Myocyte (in vitro differentiated cells): Measurements from ENCODE around the gene ZFYVE19. TPM values are rescaled to one million over a fixed set of nuclear protein-coding genes. Genes with fewer than 3 reads are reported as not detected.
A peak's percentile ranks its signal among the peaks of the same experiment; 100 is the strongest.

Experiments
- DNase-seq: peaks from one replicate; pipeline ENCODE4 v3.0.0-alpha.2; 2012; ENCODE audit warnings: low read depth
- total RNA-seq: library from RNA; depleted of rRNA; stranded (reverse); fragments of >200 nt; gene quantifications from 2 replicates; pipeline ENCODE4 v1.2.3, GENCODE V29; 2014

The ZFYVE19 gene
- total RNA-seq, 1 donor from 2014 or later: 24.3 TPM

DNA sequence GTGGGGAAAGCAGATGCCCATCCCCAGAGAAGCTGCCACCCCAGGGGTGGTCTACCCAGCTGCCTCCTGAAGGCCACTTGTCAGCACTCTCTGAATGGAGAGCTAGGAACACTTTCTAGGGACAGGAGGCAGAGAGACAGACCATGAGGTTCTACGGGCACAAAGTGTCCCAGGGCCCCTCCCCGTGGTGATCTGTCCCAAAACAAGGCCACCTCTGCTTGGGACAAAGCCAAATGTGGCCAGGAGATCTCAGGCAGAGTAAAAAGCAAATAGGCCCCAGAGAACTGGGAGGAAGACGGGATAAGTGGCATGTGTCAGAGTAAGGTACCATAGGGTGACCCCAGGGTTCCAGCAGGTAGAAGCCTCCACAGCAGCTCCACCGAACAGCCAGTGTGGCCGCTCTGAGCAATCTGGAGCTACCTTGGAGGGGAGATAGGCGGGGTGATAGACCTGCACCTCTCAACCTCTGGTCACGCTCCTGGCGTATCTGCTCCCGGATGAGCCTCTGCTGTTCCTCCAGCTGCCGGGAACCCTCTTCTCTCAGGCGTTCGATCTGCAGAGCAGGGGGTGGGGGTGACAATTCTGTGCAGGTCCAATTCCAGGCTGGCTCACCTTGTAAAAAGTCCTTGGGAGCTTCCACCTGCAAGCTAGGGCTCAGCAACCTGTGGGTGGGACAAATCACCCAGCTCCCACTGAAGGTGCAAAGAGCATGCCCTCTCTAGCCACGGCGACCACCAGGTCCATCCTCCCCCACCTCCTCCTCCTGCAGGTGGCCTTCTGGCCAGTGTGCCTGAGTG lies 31.0 kb upstream of the ZFYVE19 start:
- DNase-seq: no peak

DNA sequence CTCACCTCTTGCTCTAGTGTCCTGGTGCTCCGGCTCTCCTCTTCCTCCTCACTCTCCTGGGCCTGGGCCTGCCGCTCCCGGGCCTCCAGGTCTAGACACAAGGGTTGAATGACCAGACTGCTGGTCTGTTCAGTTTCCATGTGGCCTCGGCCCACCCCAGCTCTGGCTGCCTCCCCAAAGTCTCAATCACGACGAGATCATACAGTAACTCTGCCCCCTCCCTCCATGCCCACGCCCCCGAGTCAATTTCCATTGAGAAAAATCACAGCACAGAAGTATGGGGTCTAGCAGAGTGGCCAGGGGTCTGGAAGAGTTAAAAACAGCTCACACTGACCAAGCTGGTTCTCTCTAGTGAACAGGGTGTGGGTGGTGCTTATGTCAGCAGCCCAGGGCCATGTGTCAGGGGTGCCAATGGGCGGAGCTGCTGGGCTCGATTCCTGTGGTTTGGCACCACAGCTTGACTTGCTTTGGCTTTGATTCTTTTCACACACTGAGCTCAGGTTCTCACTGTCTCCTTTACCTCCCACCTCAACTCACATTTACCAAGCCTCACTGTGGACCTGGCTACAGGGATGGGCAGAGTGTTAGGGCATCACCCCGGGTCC lies 30.2 kb upstream of the ZFYVE19 start:
- peak; percentile 91 for DNase-seq

DNA sequence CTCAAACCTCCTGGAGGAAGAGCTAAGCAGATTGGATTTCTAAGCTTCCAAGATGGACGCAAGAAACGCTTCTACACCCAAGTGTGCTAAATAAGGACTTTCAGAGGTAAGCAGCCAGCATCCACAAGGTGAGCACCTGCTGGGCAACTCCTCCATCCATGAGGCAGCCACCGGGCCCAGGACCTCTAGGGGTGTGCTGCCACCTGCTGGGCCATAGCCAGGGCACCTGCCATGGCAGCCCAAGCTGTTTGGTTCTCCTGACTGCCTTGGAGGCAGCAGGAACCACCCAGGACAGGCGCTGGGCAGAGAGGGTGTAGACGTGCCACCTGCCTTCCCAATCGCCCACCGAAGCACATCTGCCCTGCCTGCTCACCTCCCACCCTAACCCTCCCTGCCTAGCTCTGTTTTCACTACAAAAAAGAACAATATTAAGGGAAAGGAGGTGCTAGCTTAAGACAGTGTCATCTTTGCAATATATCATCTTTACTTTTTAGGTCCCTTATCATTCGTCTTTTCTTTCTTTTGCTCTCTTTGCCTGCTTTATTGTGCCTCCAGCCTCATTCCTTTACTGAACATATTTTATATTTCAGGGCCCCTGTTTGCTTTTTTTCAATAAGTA lies 24.2 kb upstream of the ZFYVE19 start:
- no peak for DNase-seq

DNA sequence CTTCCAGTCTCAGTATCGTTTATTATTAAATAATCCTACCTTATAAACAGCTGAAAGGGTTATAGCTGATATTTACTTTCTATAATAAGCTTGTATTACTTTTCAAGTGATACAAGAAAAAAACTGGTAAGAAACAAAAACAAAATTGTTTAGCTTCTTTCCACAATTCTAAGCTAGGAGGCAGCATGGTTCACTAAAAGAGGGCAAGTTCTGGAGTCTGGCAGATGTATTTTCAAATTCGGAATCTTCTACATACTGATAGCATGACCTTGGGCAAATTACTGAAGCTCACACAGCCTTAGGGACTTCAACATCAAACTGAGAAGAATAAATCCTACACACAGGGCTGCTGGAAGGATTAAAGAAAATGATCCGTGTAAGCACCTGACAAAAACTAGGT lies 21.7 kb upstream of the ZFYVE19 start:
- DNase-seq: no peak

DNA sequence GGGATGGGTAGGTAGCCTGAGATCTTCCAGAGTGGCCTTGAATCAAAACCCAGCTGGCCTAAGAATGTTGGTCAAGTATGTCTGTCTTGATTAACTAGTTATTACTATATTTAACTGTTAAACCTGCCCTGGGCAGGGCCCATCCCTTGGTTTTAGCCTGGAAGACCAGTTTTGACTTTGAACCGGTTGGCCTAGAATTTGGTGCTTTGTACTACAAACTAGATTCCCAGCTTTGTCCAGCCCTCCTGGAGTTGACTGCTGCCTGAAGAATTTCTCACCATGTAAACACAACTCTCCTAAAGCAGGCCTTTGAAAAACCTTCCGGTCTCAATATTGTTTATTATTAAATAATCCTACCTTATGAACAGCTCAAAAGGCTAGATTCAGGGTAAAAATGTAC lies 21.1 kb upstream of the ZFYVE19 start:
- no peak for DNase-seq

DNA sequence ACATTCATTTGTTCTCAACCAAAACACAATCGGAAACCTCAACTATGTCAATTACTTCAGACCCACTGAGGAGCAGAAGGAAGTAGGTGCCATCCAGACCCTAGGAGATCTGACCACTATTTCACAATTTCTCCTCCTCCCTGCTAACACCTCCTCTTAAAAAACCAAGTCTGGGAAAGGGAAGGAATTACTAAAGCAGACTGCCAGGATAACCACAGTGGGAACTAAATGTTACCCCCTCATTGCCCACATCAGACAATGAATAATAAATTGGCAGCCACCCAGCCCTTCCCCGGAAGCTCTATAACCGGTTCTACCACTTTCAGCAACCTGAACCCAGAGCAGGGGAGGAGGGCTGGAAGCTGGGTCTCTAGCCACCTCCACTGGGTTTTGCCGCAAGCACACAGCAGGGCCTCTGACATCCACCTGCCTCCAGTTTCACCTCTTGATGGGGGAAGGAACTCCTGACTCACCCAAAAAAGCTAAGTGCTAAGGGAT lies 19.5 kb upstream of the ZFYVE19 start:
- DNase-seq: peak; percentile 69

GRCh38 chr15:40787991-40788390 lies 18.9 kb upstream of the ZFYVE19 start:
- DNase-seq: no peak

GRCh38 chr15:40789119-40789518 lies 17.8 kb upstream of the ZFYVE19 start:
- DNase-seq: no peak

GRCh38 chr15:40789999-40790398 lies 16.9 kb upstream of the ZFYVE19 start:
- no peak for DNase-seq

DNA sequence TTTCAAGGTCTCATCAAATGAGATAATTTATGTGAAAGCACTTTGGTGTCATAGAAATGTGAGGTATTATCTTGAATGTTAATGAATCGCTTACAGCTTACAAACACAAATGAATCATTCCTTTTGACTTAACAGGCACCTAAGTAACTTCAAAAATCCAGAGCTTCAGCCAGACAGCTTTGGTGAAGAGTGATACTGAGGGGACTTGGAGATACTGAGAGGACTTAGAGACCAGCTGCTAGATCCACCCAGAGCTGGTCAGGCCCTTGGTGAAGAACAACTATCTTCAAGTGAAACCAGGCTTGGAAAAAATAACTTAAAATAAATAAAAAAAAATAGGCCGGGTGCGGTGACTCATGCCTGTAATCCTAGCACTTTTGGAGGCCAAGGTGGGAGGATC lies 16.2 kb upstream of the ZFYVE19 start:
- no peak for DNase-seq

DNA sequence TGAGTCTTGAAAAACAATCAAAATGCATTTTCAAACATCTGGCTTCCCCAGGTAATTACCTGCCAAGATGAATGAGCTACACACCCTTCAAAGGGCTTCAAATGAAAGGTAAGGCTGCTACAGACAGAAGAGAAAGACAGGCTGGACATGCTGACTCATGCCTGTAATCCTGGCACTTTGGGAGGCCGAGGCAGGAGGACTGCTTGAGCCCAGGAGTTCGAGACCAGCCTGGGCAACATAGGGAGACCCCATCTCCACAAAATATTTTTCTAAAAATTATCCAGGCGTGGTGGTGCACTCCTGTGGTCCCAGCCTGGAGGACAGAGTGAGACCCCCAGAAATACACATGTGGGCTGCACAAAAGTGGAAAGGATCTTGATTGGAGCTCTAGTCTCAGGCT lies 14.5 kb upstream of the ZFYVE19 start:
- no peak for DNase-seq

GRCh38 chr15:40793216-40793989 lies 13.5 kb upstream of the ZFYVE19 start:
- peak; percentile 57 for DNase-seq

GRCh38 chr15:40796041-40796440 lies 10.8 kb upstream of the ZFYVE19 start:
- DNase-seq: no peak

DNA sequence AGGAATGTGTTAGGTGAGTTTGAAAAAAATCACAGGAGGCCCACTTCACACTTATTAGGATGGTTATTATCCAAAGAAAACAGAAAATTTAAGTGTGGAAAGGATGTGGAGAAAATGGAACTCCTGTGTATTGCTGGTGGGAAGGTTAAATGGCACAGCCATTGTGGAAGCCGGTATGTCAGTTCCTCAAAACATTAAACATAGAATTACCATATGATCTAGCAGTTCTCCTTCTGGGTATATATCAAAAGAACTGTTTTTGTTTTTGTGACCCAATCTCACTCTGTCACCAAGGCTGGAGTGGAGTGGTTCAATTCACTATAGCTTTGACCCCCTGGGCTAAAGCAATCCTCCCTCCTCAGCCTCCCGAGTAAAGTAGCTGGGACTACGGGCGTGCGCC lies 10.4 kb upstream of the ZFYVE19 start:
- DNase-seq: no peak

DNA sequence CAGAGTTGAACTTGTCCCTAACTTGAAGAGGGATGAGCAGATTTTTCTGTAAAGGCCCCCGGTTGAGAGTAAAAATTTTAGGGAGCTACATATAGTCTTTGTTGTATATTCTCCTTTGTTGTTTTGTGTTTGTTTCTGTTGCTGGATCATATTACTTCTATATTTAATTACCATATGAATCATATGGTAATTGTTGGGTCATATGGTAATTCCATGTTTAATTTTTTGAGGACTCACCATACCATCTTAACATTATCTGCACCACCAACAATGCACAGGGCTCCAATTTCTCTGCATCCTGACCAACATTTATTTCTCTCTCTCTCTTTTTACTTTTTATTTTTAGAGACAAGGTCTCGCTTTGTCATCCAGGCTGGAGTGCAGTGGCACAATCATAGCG lies 7.4 kb upstream of the ZFYVE19 start:
- DNase-seq: no peak

GRCh38 chr15:40803076-40803475 lies 3.8 kb upstream of the ZFYVE19 start:
- DNase-seq: no peak

DNA sequence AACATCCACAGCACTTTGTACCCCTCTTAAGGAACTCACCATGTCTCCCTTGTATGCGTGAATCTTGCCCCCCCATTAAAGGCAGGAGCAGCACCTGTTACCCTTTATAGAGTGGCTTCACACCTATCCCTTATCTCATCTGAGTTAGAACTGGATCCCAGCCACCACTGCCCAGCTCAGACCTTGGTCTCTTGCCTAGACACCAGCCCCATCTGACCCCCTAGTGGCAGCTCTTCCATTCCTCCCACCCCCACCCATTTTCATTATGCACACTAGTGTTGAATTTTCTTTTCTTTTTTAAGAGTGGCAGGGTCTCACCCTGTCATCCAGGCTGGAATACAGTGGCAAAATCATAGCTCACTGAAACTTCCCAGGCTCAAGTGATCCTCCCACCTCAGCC lies 3.2 kb upstream of the ZFYVE19 start:
- no peak for DNase-seq

DNA sequence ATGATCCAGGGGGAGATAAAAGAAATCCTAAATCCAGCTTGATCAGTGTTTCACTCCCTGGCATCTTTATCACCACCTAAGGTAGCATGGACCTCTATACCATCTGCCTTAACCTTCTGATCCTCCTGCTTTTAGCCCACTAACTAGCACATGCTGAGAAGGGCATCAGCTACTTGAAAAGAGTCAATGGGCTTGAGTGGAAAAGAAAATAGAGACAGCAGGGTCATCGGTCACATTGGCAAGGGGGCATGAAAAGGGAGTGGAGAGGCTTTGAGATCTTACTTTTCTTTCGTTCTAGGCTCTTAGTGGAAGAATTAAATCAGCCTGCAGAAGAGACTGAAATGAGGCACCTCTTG lies 239 bp upstream of the ZFYVE19 start:
- no peak for DNase-seq

DNA sequence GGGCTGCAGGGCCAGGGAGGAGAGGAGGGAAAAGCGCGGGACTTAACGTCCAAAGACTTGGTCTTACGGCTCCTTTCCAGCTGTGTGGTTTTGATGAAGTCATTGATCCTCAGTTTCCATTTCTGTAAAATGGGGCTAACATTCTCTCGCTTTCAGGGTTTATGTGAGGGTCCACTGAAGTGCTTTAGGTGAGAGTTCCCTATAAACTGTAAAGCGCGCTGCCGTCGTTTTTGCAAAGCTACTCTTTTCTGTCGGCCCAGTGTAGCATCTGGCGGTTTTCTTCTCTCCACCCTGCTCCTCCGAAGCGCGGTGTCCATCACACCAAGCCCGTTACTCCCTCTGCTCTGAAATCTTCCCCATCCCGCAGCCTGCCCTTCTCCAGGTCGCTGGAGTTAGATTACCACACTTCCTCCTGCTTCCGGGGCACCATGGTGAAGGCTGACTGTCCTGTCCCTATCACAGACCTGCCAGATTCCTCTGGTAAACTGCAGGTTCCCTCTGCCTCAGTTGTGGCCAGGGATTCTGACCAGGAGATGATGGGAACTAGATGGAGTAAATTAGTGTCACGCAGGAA lies 1.1 kb downstream of the ZFYVE19 start:
- DNase-seq: no peak

DNA sequence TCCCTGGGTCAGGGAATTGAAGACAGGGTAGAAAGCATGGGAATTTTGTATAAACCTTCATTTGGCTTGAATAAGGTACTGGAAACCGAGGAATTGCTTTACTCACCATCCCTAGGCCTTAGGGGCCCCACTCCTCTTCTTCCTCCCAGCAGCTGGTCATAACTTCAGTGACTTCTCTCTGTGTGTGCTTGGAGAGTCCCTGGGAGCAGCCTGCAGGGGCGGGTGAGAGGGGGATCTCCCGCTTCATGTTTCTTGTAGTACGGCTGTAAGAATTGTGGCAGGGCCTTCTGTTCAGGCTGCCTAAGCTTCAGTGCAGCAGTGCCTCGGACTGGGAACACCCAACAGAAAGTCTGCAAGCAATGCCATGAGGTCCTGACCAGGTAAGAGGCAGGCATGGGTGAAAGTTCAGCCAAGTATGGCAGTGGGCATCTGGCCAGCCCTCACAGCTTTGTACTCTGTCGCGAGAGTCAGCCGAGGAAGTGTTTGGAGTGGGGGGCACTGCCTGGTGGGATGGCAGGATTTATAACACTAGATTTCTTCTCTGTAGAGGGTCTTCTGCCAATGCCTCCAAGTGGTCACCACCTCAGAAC lies 2.1 kb downstream of the ZFYVE19 start:
- no peak for DNase-seq
